CD4-positive, CD25-positive, alpha-beta regulatory T cell (primary cell): ENCODE measurements around the gene ROBO1. TPM values are rescaled to one million over a fixed set of nuclear protein-coding genes. Genes with fewer than 3 reads are reported as not detected.

Experiments
- ATAC-seq, 2 donors: fragments of 150-1000 bp; cut with Tn5 transposase; one replicate each; pipeline ENCODE4 v1.10.0; 2021; ENCODE audit warnings: low read depth in 2 of 2, moderate number of reproducible peaks in 2 of 2, moderate library complexity in 1 of 2
- DNase-seq, 3 donors: peaks; one replicate each; pipeline versions ENCODE4 v3.0.0 to v3.0.0-alpha.2; 2012 to 2022; ENCODE audit warnings: mixed read lengths in 1 of 3
- H3K27ac ChIP-seq: one replicate; pipeline ENCODE4 v1.7.0; 2013; ENCODE audit warnings: mild to moderate bottlenecking, low read length; ENCODE audit not compliant: insufficient read depth, poor library complexity, severe bottlenecking
- H3K27me3 ChIP-seq: one replicate; pipeline ENCODE4 v1.7.0; 2013; ENCODE audit warnings: low read length; ENCODE audit not compliant: control insufficient read depth, insufficient read depth
- H3K36me3 ChIP-seq: one replicate; pipeline ENCODE4 v1.7.0; 2013; ENCODE audit warnings: mild to moderate bottlenecking, low read length, moderate library complexity; ENCODE audit not compliant: control insufficient read depth, insufficient read depth
- H3K4me1 ChIP-seq: 2 replicates; pipeline ENCODE4 v1.7.0; 2013; ENCODE audit warnings: mild to moderate bottlenecking, low read length; ENCODE audit not compliant: insufficient read depth, control insufficient read depth, poor library complexity, severe bottlenecking
- H3K4me3 ChIP-seq: one replicate; pipeline ENCODE4 v1.7.0; 2013; ENCODE audit warnings: low read depth, mild to moderate bottlenecking, low read length, moderate library complexity
- H3K9me3 ChIP-seq, 2 experiments: 1 replicate in 1 of 2; 2 replicates in 1 of 2; pipeline ENCODE4 v1.7.0; 2013; ENCODE audit warnings: low read length in 2 of 2, mild to moderate bottlenecking in 1 of 2, moderate library complexity in 1 of 2; ENCODE audit not compliant: control insufficient read depth in 2 of 2
- H3K27ac Mint-ChIP-seq, 3 donors: one replicate each; pipeline ENCODE4 v1.8.0; 2020 to 2022; ENCODE audit warnings: mild to moderate bottlenecking in 3 of 3, mixed read lengths in 3 of 3, moderate library complexity in 2 of 3
- H3K27me3 Mint-ChIP-seq: one replicate; pipeline ENCODE4 v1.8.0; 2022; ENCODE audit warnings: mild to moderate bottlenecking, mixed read lengths
- H3K36me3 Mint-ChIP-seq: one replicate; pipeline ENCODE4 v1.8.0; 2020; ENCODE audit warnings: mixed read lengths
- H3K4me1 Mint-ChIP-seq, 4 donors: one replicate each; pipeline ENCODE4 v1.8.0; 2020 to 2022; ENCODE audit warnings: mixed read lengths in 4 of 4, mild to moderate bottlenecking in 1 of 4
- H3K4me3 Mint-ChIP-seq, 4 donors: one replicate each; pipeline ENCODE4 v1.8.0; 2020 to 2022; ENCODE audit warnings: mild to moderate bottlenecking in 4 of 4, mixed read lengths in 4 of 4, moderate library complexity in 3 of 4
- H3K9me3 Mint-ChIP-seq, 7 donors: one replicate each; pipeline ENCODE4 v1.8.0; 2020 to 2022; ENCODE audit warnings: mixed read lengths in 7 of 7, mild to moderate bottlenecking in 3 of 7, moderate library complexity in 2 of 7
- polyA plus RNA-seq, 4 donors: library from polyadenylated mRNA; unstranded; fragments of 300-500 nt; fragmentation: Illumina TruSeq; gene quantifications; one replicate each; pipeline ENCODE4 v1.2.3, GENCODE V29; 2021
- total RNA-seq: library from RNA; stranded (reverse); gene quantifications from one replicate; pipeline ENCODE4 v1.2.3, GENCODE V29; 2022

Gene ROBO1
- total and polyA plus RNA-seq, 5 donors from 2014 or later: not detected

DNA sequence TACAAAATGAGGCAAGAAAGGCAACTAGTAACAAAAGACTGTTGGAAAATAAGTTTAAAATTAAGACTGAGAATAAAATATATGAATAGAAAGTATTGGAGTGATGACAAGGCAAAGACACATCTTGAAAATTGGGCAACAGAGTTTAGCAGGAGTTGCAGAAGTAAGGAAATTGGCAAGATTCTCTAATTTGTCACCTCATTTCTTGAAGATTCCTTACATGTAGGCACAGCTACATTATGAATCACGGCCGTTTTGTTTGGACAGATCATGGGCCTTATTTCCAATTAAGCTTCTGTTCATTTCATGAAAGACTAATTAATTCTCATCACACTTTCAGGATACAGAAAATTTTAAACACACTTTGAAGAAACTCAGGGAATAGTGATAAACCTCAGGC lies 170.1 kb downstream of the ROBO1 start:
- H3K27ac ChIP-seq: no peak overlapping the region
- H3K27ac Mint-ChIP-seq: no peak overlapping the region
- no peaks in the 10 kb centered on the region for H3K36me3 Mint-ChIP-seq
- H3K4me3 ChIP-seq: no peak overlapping the region
- no peaks in the 10 kb centered on the region for H3K4me1 ChIP-seq
- peaks cover under 1 to 18% (median 10%) of the 10 kb centered on the region in 7 donors for H3K9me3 Mint-ChIP-seq
- H3K27me3 Mint-ChIP-seq: no peaks in the 10 kb centered on the region
- ATAC-seq: no peak
- no peaks in the 10 kb centered on the region for H3K36me3 ChIP-seq
- no peak for DNase-seq
- H3K27me3 ChIP-seq: no peaks in the 10 kb centered on the region
- H3K4me1 Mint-ChIP-seq: no peaks in the 10 kb centered on the region
- H3K9me3 ChIP-seq: no peaks in the 10 kb centered on the region
- no peak overlapping the region for H3K4me3 Mint-ChIP-seq

GRCh38 chr3:79587150-79587549 lies 180.6 kb downstream of the ROBO1 start:
- Mint-ChIP-seq H3K4me1 (no peaks in the 10 kb centered on the region), H3K9me3 (peaks cover 0 to 12% (median 0%) of the 10 kb centered on the region in 7 donors), H3K27me3 (no peaks in the 10 kb centered on the region), H3K27ac (no peak overlapping the region), H3K4me3 (no peak overlapping the region), H3K36me3 (no peaks in the 10 kb centered on the region)
- Histone ChIP-seq H3K4me3 (no peak overlapping the region), H3K27me3 (no peaks in the 10 kb centered on the region), H3K27ac (no peak overlapping the region), H3K4me1 (no peaks in the 10 kb centered on the region), H3K9me3 (no peaks in the 10 kb centered on the region), H3K36me3 (no peaks in the 10 kb centered on the region)
- ATAC-seq (no peak), DNase-seq (no peak)

DNA sequence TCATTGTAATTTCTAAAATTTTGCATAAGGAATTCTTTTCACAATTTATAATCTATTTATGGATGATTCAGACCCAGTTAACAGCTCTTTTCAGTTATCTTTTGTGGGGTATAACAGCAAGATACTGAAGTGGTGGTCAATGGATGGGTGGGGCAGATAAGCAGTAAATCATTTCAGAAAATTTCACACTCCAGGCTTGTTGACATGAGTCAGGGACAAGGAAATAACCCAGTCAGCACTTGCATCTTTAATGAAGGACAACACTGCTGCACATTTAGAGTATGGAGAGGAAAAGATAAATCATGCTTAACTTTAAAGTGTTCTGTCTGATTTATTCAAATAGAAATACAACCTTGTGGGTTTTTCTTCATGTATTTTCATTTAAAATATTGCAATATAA lies 181.6 kb downstream of the ROBO1 start:
- no peaks in the 10 kb centered on the region for H3K4me1 Mint-ChIP-seq
- no peaks in the 10 kb centered on the region for H3K36me3 Mint-ChIP-seq
- H3K27me3 Mint-ChIP-seq: no peaks in the 10 kb centered on the region
- Histone ChIP-seq H3K4me1 (no peaks in the 10 kb centered on the region), H3K9me3 (no peaks in the 10 kb centered on the region), H3K36me3 (no peaks in the 10 kb centered on the region), H3K27me3 (no peaks in the 10 kb centered on the region), H3K27ac (no peak overlapping the region), H3K4me3 (no peak overlapping the region)
- DNase-seq (no peak), ATAC-seq (no peak)
- peaks cover 0 to 15% (median 0%) of the 10 kb centered on the region in 7 donors for H3K9me3 Mint-ChIP-seq
- H3K4me3 Mint-ChIP-seq: no peak overlapping the region
- H3K27ac Mint-ChIP-seq: no peak overlapping the region

- DNase-seq (no peak), ATAC-seq (no peak)
- Mint-ChIP-seq H3K27me3 (no peaks in the 10 kb centered on the region), H3K27ac (no peak overlapping the region), H3K4me3 (no peak overlapping the region), H3K36me3 (no peaks in the 10 kb centered on the region), H3K9me3 (peaks cover 0 to 9% (median 0%) of the 10 kb centered on the region in 7 donors), H3K4me1 (no peaks in the 10 kb centered on the region)
- Histone ChIP-seq H3K4me1 (no peaks in the 10 kb centered on the region), H3K9me3 (no peaks in the 10 kb centered on the region), H3K27ac (no peak overlapping the region), H3K4me3 (no peak overlapping the region), H3K27me3 (no peaks in the 10 kb centered on the region), H3K36me3 (no peaks in the 10 kb centered on the region)
Measured at GRCh38 chr3:79572930-79573329, 194.9 kb downstream of the ROBO1 start.

GRCh38 chr3:79568938-79569337 lies 198.9 kb downstream of the ROBO1 start:
- Histone ChIP-seq H3K27me3 (no peaks in the 10 kb centered on the region), H3K36me3 (no peaks in the 10 kb centered on the region), H3K9me3 (no peaks in the 10 kb centered on the region), H3K4me1 (no peaks in the 10 kb centered on the region), H3K4me3 (no peak overlapping the region), H3K27ac (no peak overlapping the region)
- Mint-ChIP-seq H3K9me3 (peaks cover 3 to 15% (median 6%) of the 10 kb centered on the region in 7 donors), H3K4me3 (no peak overlapping the region), H3K27me3 (no peaks in the 10 kb centered on the region), H3K4me1 (no peaks in the 10 kb centered on the region), H3K36me3 (peaks cover 3% of the 10 kb centered on the region), H3K27ac (no peak overlapping the region)
- DNase-seq: no peak
- no peak for ATAC-seq

DNA sequence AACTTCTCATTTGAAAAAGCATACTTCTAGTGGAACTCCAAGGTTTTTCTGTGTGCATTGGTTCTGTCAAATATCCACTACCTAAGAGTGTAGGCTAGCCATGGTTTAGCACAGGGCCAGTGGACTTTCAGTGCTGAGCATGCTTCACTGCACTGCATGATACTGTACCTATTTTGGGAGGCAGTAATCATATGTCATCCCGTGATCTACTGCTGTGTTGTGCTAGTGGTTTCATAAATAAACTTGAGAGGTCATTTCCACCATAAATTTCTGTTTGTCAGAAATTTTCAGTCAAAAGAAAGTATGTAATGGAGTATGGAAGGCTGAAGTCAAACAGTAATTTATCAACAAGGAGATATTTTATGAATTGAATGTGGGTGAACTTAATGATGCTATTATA lies 203.6 kb downstream of the ROBO1 start:
- no peak overlapping the region for H3K4me3 ChIP-seq
- no peak overlapping the region for H3K27ac Mint-ChIP-seq
- H3K27ac ChIP-seq: no peak overlapping the region
- H3K27me3 Mint-ChIP-seq: no peaks in the 10 kb centered on the region
- H3K27me3 ChIP-seq: no peaks in the 10 kb centered on the region
- H3K4me1 Mint-ChIP-seq: no peaks in the 10 kb centered on the region
- no peaks in the 10 kb centered on the region for H3K36me3 ChIP-seq
- peaks cover 0 to 6% of the 10 kb centered on the region in 2 experiments for H3K9me3 ChIP-seq
- no peaks in the 10 kb centered on the region for H3K4me1 ChIP-seq
- no peak for ATAC-seq
- DNase-seq: no peak
- H3K36me3 Mint-ChIP-seq: peaks cover 3% of the 10 kb centered on the region
- peaks cover 4 to 28% (median 12%) of the 10 kb centered on the region in 7 donors for H3K9me3 Mint-ChIP-seq
- no peak overlapping the region for H3K4me3 Mint-ChIP-seq

- no peak overlapping the region for H3K4me3 Mint-ChIP-seq
- no peaks in the 10 kb centered on the region for H3K27me3 Mint-ChIP-seq
- Histone ChIP-seq H3K9me3 (peaks cover 0 to 6% of the 10 kb centered on the region in 2 experiments), H3K27ac (no peak overlapping the region), H3K36me3 (no peaks in the 10 kb centered on the region), H3K27me3 (no peaks in the 10 kb centered on the region), H3K4me1 (no peaks in the 10 kb centered on the region), H3K4me3 (no peak overlapping the region)
- DNase-seq (no peak), ATAC-seq (no peak)
- peaks cover 0 to 18% (median 8%) of the 10 kb centered on the region in 7 donors for H3K9me3 Mint-ChIP-seq
- H3K36me3 Mint-ChIP-seq: no peaks in the 10 kb centered on the region
- no peaks in the 10 kb centered on the region for H3K4me1 Mint-ChIP-seq
- H3K27ac Mint-ChIP-seq: no peak overlapping the region
Measured at GRCh38 chr3:79560698-79561097, 207.1 kb downstream of the ROBO1 start.

DNA sequence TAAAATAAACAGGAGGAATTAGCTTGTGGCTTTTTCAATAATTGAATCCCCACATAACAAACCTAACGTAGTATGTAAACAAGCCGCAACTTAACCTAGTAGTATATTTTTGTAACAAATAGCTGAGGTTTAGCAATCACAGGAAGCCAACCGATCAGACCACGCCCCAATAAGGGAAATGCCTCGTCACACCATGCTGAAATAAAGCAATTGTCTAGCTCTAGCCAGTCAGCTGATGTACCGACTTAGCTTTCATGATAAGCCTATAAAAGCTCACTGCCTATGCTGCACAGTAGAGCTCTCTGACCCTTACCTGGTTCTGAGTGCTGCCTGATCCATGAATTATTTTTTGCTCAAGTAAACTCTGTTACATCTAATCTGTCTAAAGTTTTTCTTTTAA lies 208.9 kb downstream of the ROBO1 start:
- peaks cover 0 to 6% of the 10 kb centered on the region in 2 experiments for H3K9me3 ChIP-seq
- H3K36me3 ChIP-seq: no peaks in the 10 kb centered on the region
- H3K36me3 Mint-ChIP-seq: no peaks in the 10 kb centered on the region
- no peak overlapping the region for H3K27ac Mint-ChIP-seq
- no peak for ATAC-seq
- no peaks in the 10 kb centered on the region for H3K27me3 Mint-ChIP-seq
- H3K27me3 ChIP-seq: no peaks in the 10 kb centered on the region
- H3K9me3 Mint-ChIP-seq: peaks cover 2 to 18% (median 9%) of the 10 kb centered on the region in 7 donors
- H3K4me3 Mint-ChIP-seq: no peak overlapping the region
- no peak overlapping the region for H3K27ac ChIP-seq
- DNase-seq: no peak
- no peaks in the 10 kb centered on the region for H3K4me1 ChIP-seq
- no peak overlapping the region for H3K4me3 ChIP-seq
- no peaks in the 10 kb centered on the region for H3K4me1 Mint-ChIP-seq
